HepG2 (cell line): ENCODE results near the gene GP1BA. TPM values are rescaled to one million over a fixed set of nuclear protein-coding genes. Genes with fewer than 3 reads are reported as not detected.

Experiments
- ERF ChIP-seq: IDR thresholded peaks from 2 replicates; pipeline ENCODE4 v1.6.1; 2018; ENCODE audit warnings: missing biosample characterization, missing genetic modification reagents
- HES4 ChIP-seq: sonication (generic); formaldehyde crosslinking; IDR thresholded peaks from 2 replicates; pipeline ENCODE4 v1.9.0; 2021; ENCODE audit warnings: mild to moderate bottlenecking, missing genetic modification reagents, borderline replicate concordance
- KDM2A ChIP-seq: sonication (generic); formaldehyde crosslinking; IDR thresholded peaks from 2 replicates; pipeline ENCODE4 v1.4.0; 2020; ENCODE audit warnings: low read depth, missing genetic modification reagents, borderline replicate concordance
- KDM3A ChIP-seq: IDR thresholded peaks from 2 replicates; pipeline ENCODE4 v1.6.1; 2018; ENCODE audit warnings: low read depth, missing compliant biosample characterization
- KDM5A ChIP-seq: fragments of 200-600 bp; sonication (generic); IDR thresholded peaks from 2 replicates; pipeline ENCODE4 v1.7.0; 2018; ENCODE audit warnings: antibody characterized with exemption, mild to moderate bottlenecking, low read length, borderline replicate concordance
- KLF9 ChIP-seq: IDR thresholded peaks from 2 replicates; pipeline ENCODE4 v1.6.1; 2016; ENCODE audit warnings: low read depth
- MAZ ChIP-seq, 2 experiments: sonication (generic) in 1 of 2; formaldehyde crosslinking in 1 of 2; IDR thresholded peaks; 2 replicates each; pipeline versions ENCODE4 v1.5.0 to v1.6.1; 2012 to 2020; ENCODE audit warnings: low read depth in 2 of 2, mild to moderate bottlenecking in 2 of 2, borderline replicate concordance in 1 of 2, improper control_type of control experiment in 1 of 2, low read length in 1 of 2, missing genetic modification reagents in 1 of 2, moderate library complexity in 1 of 2
- MXI1 ChIP-seq: IDR thresholded peaks from 3 replicates; pipeline ENCODE4 v1.6.1; 2012; ENCODE audit warnings: low read depth, low read length, inconsistent platforms, borderline replicate concordance
- NONO ChIP-seq, 2 experiments: fragments of 450-650 bp in 1 of 2; sonication (generic) in 1 of 2; formaldehyde crosslinking in 1 of 2; IDR thresholded peaks in 1 of 2; conservative IDR thresholded peaks in 1 of 2; 2 replicates each; pipeline versions ENCODE4 v1.6.1 to v1.8.0; 2017 to 2022; ENCODE audit warnings: mild to moderate bottlenecking in 1 of 2, missing genetic modification reagents in 1 of 2, moderate library complexity in 1 of 2
- NR1H2 ChIP-seq: sonication (generic); formaldehyde crosslinking; IDR thresholded peaks from 2 replicates; pipeline ENCODE4 v1.8.1; 2022; ENCODE audit warnings: low read depth, missing genetic modification reagents, borderline replicate concordance
- PRMT3 ChIP-seq: sonication (generic); formaldehyde crosslinking; IDR thresholded peaks from 2 replicates; pipeline ENCODE4 v1.8.1; 2022; ENCODE audit warnings: low read depth, mild to moderate bottlenecking, moderate library complexity, missing genetic modification reagents, borderline replicate concordance
- RAD21 ChIP-seq: fragments of 450-650 bp; formaldehyde crosslinking; IDR thresholded peaks from 2 replicates; pipeline ENCODE4 v1.5.0; 2020; ENCODE audit warnings: mild to moderate bottlenecking
- ZNF124 ChIP-seq: sonication (generic); formaldehyde crosslinking; IDR thresholded peaks from 2 replicates; pipeline ENCODE4 v1.4.0; 2020; ENCODE audit warnings: missing genetic modification reagents
- ZNF44 ChIP-seq: sonication (generic); formaldehyde crosslinking; IDR thresholded peaks from 2 replicates; pipeline ENCODE4 v1.5.1; 2020; ENCODE audit warnings: mild to moderate bottlenecking, missing genetic modification reagents
- ZNF562 ChIP-seq: sonication (generic); formaldehyde crosslinking; IDR thresholded peaks from 2 replicates; pipeline ENCODE4 v1.8.0; 2022; ENCODE audit warnings: missing genetic modification reagents, borderline replicate concordance
- ZNF773 ChIP-seq: sonication (generic); formaldehyde crosslinking; IDR thresholded peaks from 2 replicates; pipeline ENCODE4 v1.4.0; 2020; ENCODE audit warnings: missing genetic modification reagents, borderline replicate concordance
- polyA plus RNA-seq, 8 experiments: library from polyadenylated mRNA; depleted of rRNA in 3 of 8; stranded (reverse) in 7 of 8; unstranded in 1 of 8; fragments of >200 nt; fragmentation: Illumina TruSeq in 4 of 8; extraction: Trizol in 4 of 8; gene quantifications; 2 replicates each; pipeline versions ENCODE4 v1.2.1 to v1.2.3, GENCODE V29; 2011 to 2016; ENCODE audit warnings: low read depth in 4 of 8, missing spikeins in 1 of 8, mixed read lengths in 1 of 8; ENCODE audit not compliant: insufficient read depth in 1 of 8
- total RNA-seq, 5 experiments: library from RNA; depleted of rRNA; stranded (reverse); fragments of >200 nt; fragmentation: Illumina TruSeq; extraction: Trizol; gene quantifications; 2 replicates each; pipeline ENCODE4 v1.2.3, GENCODE V29; 2016; ENCODE audit warnings: low read depth in 1 of 5
- TF ChIP-seq, protein P1 (sequence below): sonication (generic); formaldehyde crosslinking; IDR thresholded peaks from 2 replicates; pipeline ENCODE4 v1.8.1; 2023; ENCODE audit warnings: missing genetic modification reagents, mild to moderate bottlenecking, borderline replicate concordance
- TF ChIP-seq, protein P2 (sequence below): IDR thresholded peaks from 2 replicates; pipeline ENCODE4 v1.6.1; 2012; ENCODE audit warnings: low read depth, low read length, improper control_type of control experiment
- TF ChIP-seq, protein P3 (sequence below): IDR thresholded peaks from 2 replicates; pipeline ENCODE4 v1.6.1; 2016; ENCODE audit warnings: low read depth, control low read depth
- TF ChIP-seq, protein P4 (sequence below): sonication (generic); formaldehyde crosslinking; conservative IDR thresholded peaks from 2 replicates; pipeline ENCODE4 v1.4.0; 2020; ENCODE audit warnings: mild to moderate bottlenecking, missing genetic modification reagents, moderate library complexity
- TF ChIP-seq, protein P5 (sequence below): IDR thresholded peaks from 2 replicates; pipeline ENCODE4 v1.6.1; 2016
- TF ChIP-seq, protein P6 (sequence below): sonication (generic); formaldehyde crosslinking; IDR thresholded peaks from 2 replicates; pipeline ENCODE4 v1.4.0; 2020; ENCODE audit warnings: mild to moderate bottlenecking, missing genetic modification reagents

GP1BA gene
- total and polyA plus RNA-seq, 2 of the 13 experiments (the other 11 are each of a cell fraction or from before 2014, with no cell fraction given) = not detected

DNA sequence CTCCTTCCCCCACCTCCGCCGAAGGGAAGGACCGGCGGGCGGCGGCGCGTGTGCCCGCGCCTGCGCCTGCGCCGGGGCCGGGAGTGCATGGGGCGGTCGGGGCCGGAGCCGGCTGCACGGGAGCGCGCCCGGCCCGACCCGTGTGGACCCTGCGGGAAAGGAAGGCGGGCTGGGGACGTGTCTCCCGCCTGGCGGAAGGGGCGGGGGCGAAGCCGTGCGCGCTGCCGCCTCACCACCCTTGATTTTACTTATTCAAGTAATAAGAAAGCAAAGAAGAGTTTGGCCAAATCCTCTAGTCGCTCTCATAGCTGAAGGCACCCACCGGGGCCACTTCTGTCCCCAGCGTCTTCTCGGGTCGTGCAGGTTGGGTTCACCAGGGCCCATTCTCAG lies 16.8 kb downstream of the GP1BA start (continued):
- TF ChIP-seq NR1H2 (CRISPR knock-in tag) = no peak
- peak; percentile 30 for TF ChIP-seq RAD21 (CRISPR knock-in tag)
- no peak for TF ChIP-seq ERF (CRISPR knock-in tag)
- TF ChIP-seq HES4 (CRISPR knock-in tag) = no peak
- TF ChIP-seq MXI1 = peak; percentile 49; the same call in 1 of the 3 replicates
- no peak for TF ChIP-seq MAZ (IDR thresholded peaks at IDR 0.05; ENCODE audit: borderline replicate concordance, low read depth, low read length)
- peak; percentile 24; the same call in 1 of the 2 replicates for TF ChIP-seq MAZ (CRISPR knock-in tag; IDR thresholded peaks at IDR 0.05; ENCODE audit: low read depth)
- no peak; the same call in 1 of the 2 replicates for TF ChIP-seq ZNF124
- no peak for TF ChIP-seq NONO (IDR thresholded peaks at IDR 0.05)
- no peak for TF ChIP-seq NONO (CRISPR knock-in tag; conservative IDR thresholded peaks at IDR 0.05)
- TF ChIP-seq ZNF773 (CRISPR knock-in tag) = no peak
- TF ChIP-seq KLF9 (CRISPR knock-in tag) = no peak
- TF ChIP-seq ZNF44 (CRISPR knock-in tag) = no peak
- TF ChIP-seq, protein P1, sequence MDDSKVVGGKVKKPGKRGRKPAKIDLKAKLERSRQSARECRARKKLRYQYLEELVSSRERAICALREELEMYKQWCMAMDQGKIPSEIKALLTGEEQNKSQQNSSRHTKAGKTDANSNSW (CRISPR knock-in tag) = no peak
- TF ChIP-seq KDM5A = no peak
- no peak for TF ChIP-seq ZNF562 (CRISPR knock-in tag)
- TF ChIP-seq, protein P2, sequence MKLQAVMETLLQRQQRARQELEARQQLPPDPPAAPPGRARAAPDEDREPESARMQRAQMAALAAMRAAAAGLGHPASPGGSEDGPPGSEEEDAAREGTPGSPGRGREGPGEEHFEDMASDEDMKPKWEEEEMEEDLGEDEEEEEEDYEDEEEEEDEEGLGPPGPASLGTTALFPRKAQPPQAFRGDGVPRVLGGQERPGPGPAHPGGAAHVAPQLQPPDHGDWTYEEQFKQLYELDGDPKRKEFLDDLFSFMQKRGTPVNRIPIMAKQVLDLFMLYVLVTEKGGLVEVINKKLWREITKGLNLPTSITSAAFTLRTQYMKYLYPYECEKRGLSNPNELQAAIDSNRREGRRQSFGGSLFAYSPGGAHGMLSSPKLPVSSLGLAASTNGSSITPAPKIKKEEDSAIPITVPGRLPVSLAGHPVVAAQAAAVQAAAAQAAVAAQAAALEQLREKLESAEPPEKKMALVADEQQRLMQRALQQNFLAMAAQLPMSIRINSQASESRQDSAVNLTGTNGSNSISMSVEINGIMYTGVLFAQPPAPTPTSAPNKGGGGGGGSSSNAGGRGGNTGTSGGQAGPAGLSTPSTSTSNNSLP = no peak
- TF ChIP-seq, protein P3, sequence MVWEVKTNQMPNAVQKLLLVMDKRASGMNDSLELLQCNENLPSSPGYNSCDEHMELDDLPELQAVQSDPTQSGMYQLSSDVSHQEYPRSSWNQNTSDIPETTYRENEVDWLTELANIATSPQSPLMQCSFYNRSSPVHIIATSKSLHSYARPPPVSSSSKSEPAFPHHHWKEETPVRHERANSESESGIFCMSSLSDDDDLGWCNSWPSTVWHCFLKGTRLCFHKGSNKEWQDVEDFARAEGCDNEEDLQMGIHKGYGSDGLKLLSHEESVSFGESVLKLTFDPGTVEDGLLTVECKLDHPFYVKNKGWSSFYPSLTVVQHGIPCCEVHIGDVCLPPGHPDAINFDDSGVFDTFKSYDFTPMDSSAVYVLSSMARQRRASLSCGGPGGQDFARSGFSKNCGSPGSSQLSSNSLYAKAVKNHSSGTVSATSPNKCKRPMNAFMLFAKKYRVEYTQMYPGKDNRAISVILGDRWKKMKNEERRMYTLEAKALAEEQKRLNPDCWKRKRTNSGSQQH (CRISPR knock-in tag) = peak; percentile 53; the same call in 1 of the 2 replicates
- no peak for TF ChIP-seq KDM2A (CRISPR knock-in tag)
- TF ChIP-seq KDM3A (CRISPR knock-in tag) = no peak
- TF ChIP-seq PRMT3 (CRISPR knock-in tag) = no peak
- TF ChIP-seq, protein P4, sequence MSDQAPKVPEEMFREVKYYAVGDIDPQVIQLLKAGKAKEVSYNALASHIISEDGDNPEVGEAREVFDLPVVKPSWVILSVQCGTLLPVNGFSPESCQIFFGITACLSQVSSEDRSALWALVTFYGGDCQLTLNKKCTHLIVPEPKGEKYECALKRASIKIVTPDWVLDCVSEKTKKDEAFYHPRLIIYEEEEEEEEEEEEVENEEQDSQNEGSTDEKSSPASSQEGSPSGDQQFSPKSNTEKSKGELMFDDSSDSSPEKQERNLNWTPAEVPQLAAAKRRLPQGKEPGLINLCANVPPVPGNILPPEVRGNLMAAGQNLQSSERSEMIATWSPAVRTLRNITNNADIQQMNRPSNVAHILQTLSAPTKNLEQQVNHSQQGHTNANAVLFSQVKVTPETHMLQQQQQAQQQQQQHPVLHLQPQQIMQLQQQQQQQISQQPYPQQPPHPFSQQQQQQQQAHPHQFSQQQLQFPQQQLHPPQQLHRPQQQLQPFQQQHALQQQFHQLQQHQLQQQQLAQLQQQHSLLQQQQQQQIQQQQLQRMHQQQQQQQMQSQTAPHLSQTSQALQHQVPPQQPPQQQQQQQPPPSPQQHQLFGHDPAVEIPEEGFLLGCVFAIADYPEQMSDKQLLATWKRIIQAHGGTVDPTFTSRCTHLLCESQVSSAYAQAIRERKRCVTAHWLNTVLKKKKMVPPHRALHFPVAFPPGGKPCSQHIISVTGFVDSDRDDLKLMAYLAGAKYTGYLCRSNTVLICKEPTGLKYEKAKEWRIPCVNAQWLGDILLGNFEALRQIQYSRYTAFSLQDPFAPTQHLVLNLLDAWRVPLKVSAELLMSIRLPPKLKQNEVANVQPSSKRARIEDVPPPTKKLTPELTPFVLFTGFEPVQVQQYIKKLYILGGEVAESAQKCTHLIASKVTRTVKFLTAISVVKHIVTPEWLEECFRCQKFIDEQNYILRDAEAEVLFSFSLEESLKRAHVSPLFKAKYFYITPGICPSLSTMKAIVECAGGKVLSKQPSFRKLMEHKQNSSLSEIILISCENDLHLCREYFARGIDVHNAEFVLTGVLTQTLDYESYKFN (CRISPR knock-in tag) = no peak
- TF ChIP-seq, protein P5, sequence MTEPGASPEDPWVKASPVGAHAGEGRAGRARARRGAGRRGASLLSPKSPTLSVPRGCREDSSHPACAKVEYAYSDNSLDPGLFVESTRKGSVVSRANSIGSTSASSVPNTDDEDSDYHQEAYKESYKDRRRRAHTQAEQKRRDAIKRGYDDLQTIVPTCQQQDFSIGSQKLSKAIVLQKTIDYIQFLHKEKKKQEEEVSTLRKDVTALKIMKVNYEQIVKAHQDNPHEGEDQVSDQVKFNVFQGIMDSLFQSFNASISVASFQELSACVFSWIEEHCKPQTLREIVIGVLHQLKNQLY (CRISPR knock-in tag) = no peak
- TF ChIP-seq, protein P6, sequence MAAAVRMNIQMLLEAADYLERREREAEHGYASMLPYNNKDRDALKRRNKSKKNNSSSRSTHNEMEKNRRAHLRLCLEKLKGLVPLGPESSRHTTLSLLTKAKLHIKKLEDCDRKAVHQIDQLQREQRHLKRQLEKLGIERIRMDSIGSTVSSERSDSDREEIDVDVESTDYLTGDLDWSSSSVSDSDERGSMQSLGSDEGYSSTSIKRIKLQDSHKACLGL = no peak
